ENCODE data around the gene MBOAT7. TPM values are rescaled to one million over a fixed set of nuclear protein-coding genes. Genes with fewer than 3 reads are reported as not detected.
"Not testable (repeated sequence)": the region's sequence is repeated elsewhere in the genome, so short reads cannot be mapped to it uniquely, and the experiment has no call there.

The MBOAT7 gene
- total RNA-seq, 2 experiments from 2014 or later = 74.9 to 96.1 TPM

DNA sequence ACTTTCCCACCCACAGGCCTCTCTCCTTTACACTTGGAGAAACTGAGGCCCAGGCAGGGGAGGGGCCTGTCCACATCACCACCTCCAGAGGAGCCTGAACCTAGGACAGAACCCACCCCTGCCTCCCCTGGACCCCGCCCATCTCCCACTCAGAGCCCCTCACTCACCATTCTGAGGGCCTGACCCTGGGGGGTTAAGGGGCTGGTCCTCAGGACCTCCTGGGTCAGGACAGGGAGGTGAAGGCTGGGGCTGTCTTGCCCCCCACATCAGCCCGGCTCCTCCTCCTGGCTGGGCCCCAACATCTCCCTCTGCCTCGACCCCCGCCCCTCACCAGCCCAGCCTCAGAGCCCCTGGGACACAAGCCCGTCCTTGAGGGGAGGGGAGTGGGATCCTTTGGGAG is 30.3 kb upstream of the MBOAT7 start:
- POLR2A ChIA-PET; H3K9me3 Mint-ChIP-seq (ENCODE audit: low read depth); H3K4me1 Mint-ChIP-seq; DNase-seq; H3K36me3 Mint-ChIP-seq (ENCODE audit: low read depth); H3K27ac Mint-ChIP-seq; CTCF ChIA-PET; intact Hi-C loops (cut with DNase I, micrococcal nuclease); H3K27me3 Mint-ChIP-seq; ATAC-seq; H3K4me3 Mint-ChIP-seq: not testable (repeated sequence)

DNA sequence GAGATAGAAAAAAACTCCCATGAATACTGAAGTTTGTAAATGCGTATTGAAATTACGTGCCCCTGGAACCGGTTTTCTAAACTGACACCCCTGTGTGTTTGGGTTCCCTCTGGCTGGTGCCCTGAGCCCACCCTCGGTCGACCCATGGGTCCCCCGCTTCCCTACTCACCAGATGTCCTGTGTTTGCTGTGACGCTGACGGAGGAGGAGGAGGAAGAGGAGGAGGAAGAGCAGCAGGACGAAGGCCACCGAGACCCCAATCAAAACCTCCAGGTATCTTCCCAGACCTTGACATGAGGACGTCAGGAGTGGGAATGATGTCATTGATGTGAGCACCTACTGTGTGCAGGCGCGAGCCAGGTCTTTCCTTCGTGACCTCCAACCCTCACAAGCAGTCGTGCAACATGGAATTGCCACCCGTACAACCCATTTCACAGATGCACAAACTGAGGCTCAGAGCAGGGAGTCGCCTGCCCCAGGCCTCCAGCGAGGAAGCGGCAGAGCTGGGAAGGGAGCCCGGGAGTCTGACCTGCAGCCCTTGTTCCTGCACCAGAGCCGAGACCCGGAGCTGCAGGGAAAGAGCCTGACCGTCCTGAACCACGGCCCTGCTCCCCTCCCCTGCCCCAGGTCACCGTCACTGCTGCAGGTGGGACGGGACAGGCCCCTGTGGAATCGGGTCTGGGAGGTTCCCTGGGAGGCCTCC is 29.7 kb upstream of the MBOAT7 start:
- DNase-seq = no peak
- intact Hi-C loops (cut with DNase I, micrococcal nuclease) = no loop called here
- ChIA-PET POLR2A (no interaction called here), CTCF (no interaction called here)
- H3K9me3 Mint-ChIP-seq (ENCODE audit: low read depth) = no peaks in the 10 kb centered on the region
- H3K36me3 Mint-ChIP-seq (ENCODE audit: low read depth) = no peaks in the 10 kb centered on the region
- no peak overlapping the region for H3K4me3 Mint-ChIP-seq
- H3K4me1 Mint-ChIP-seq = no peaks in the 10 kb centered on the region
- ATAC-seq = no peak
- H3K27me3 Mint-ChIP-seq = peaks cover 8% of the 10 kb centered on the region
- H3K27ac Mint-ChIP-seq = no peak overlapping the region

GRCh38 chr19:54218259-54218658 is 28.9 kb upstream of the MBOAT7 start:
- no peaks in the 10 kb centered on the region for H3K36me3 Mint-ChIP-seq (ENCODE audit: low read depth)
- POLR2A ChIA-PET = no interaction called here
- ATAC-seq (no peak), DNase-seq (no peak)
- intact Hi-C loops (cut with DNase I, micrococcal nuclease) = no loop called here
- no peaks in the 10 kb centered on the region for H3K4me1 Mint-ChIP-seq
- no peaks in the 10 kb centered on the region for H3K9me3 Mint-ChIP-seq (ENCODE audit: low read depth)
- H3K27ac Mint-ChIP-seq = no peak overlapping the region
- H3K27me3 Mint-ChIP-seq = peaks cover 4% of the 10 kb centered on the region
- CTCF ChIA-PET = no interaction called here
- H3K4me3 Mint-ChIP-seq = no peak overlapping the region

GRCh38 chr19:54217517-54218247 is 28.3 kb upstream of the MBOAT7 start:
- CTCF ChIA-PET; H3K36me3 Mint-ChIP-seq (ENCODE audit: low read depth); ATAC-seq; H3K27me3 Mint-ChIP-seq; H3K27ac Mint-ChIP-seq; DNase-seq; H3K4me3 Mint-ChIP-seq; H3K4me1 Mint-ChIP-seq; intact Hi-C loops (cut with DNase I, micrococcal nuclease); POLR2A ChIA-PET; H3K9me3 Mint-ChIP-seq (ENCODE audit: low read depth): not testable (repeated sequence)

DNA sequence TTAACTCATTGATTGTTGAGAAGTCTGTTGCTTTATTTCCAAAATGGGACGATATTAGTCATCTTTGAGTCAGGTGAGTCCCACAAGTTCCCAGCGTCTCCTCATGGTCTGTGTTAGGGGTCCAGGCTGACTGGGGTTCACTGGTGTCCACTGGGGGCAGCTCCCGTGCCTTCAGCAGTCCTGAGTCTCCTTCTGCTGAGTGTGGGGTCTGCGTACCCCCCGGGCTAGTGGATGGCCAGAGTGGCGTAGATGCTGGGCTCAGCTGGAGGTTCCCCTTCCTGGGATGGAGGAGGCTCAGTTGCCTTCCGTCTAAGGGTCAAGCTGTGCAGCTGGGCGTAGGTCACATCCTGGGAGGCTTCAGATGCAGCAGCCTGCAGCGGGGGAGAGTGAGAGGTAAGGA is 27.5 kb upstream of the MBOAT7 start:
- no peak for DNase-seq
- no peak overlapping the region for H3K4me3 Mint-ChIP-seq
- ChIA-PET CTCF (interaction anchor here (0.7 kb wide), 1 partner anchor 50 kb away, joined by 3 read pairs; no protein-coding TSS in a partner anchor), POLR2A (no interaction called here)
- no peak for ATAC-seq
- H3K9me3 Mint-ChIP-seq (ENCODE audit: low read depth) = no peaks in the 10 kb centered on the region
- H3K27ac Mint-ChIP-seq = no peak overlapping the region
- H3K4me1 Mint-ChIP-seq = no peaks in the 10 kb centered on the region
- H3K36me3 Mint-ChIP-seq (ENCODE audit: low read depth) = no peaks in the 10 kb centered on the region
- intact Hi-C loops (cut with DNase I, micrococcal nuclease) = no loop called here
- H3K27me3 Mint-ChIP-seq = peaks cover 2% of the 10 kb centered on the region

- ATAC-seq; DNase-seq; CTCF ChIA-PET; H3K9me3 Mint-ChIP-seq (ENCODE audit: low read depth); H3K36me3 Mint-ChIP-seq (ENCODE audit: low read depth); H3K27ac Mint-ChIP-seq; H3K27me3 Mint-ChIP-seq; H3K4me3 Mint-ChIP-seq; POLR2A ChIA-PET: not testable (repeated sequence)
- intact Hi-C loops (cut with DNase I, micrococcal nuclease) = loop anchor here in 1 of 2 experiments (5.0 kb wide), 1 partner anchor 33 kb away; no protein-coding TSS in a partner anchor
- peaks cover 17% of the 10 kb centered on the region for H3K4me1 Mint-ChIP-seq
Observed at GRCh38 chr19:54214734-54215133, 25.4 kb upstream of the MBOAT7 start.

DNA sequence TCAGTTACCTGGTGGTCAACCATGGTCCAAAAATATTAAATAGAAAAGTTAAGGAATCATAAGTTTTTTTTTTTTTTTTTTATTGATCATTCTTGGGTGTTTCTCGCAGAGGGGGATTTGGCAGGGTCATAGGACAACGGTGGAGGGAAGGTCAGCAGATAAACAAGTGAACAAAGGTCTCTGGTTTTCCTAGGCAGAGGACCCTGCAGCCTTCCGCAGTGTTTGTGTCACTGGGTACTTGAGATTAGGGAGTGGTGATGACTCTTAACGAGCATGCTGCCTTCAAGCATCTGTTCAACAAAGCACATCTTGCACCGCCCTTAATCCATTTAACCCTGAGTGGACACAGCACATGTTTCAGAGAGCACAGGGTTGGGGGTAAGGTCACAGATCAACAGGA is 24.8 kb upstream of the MBOAT7 start:
- CTCF ChIA-PET; H3K27me3 Mint-ChIP-seq; H3K4me3 Mint-ChIP-seq; H3K36me3 Mint-ChIP-seq (ENCODE audit: low read depth); POLR2A ChIA-PET; H3K9me3 Mint-ChIP-seq (ENCODE audit: low read depth); H3K27ac Mint-ChIP-seq; DNase-seq; ATAC-seq: not testable (repeated sequence)
- intact Hi-C loops (cut with DNase I, micrococcal nuclease) = loop anchor here in 1 of 2 experiments (5.0 kb wide), 1 partner anchor 33 kb away; no protein-coding TSS in a partner anchor
- H3K4me1 Mint-ChIP-seq = peaks cover 22% of the 10 kb centered on the region

GRCh38 chr19:54211235-54211634 is 21.9 kb upstream of the MBOAT7 start:
- ATAC-seq (no peak), DNase-seq (no peak)
- peaks cover 52% of the 10 kb centered on the region for H3K4me1 Mint-ChIP-seq
- no peaks in the 10 kb centered on the region for H3K27me3 Mint-ChIP-seq
- ChIA-PET CTCF (interaction anchor here (0.6 to 2.5 kb wide), 6 partner anchors 22 to 237 kb away, joined by 3 to 14 read pairs (median 3); partner anchors contain the start of gene MBOAT7), POLR2A (interaction anchor here (0.6 to 1.6 kb wide), 5 partner anchors 9 to 811 kb away, joined by 3 to 13 read pairs (median 3); partner anchors contain the start of genes CNOT3, MBOAT7 and RPS9)
- H3K4me3 Mint-ChIP-seq = no peak overlapping the region
- no peaks in the 10 kb centered on the region for H3K9me3 Mint-ChIP-seq (ENCODE audit: low read depth)
- H3K36me3 Mint-ChIP-seq (ENCODE audit: low read depth) = peaks cover 33% of the 10 kb centered on the region
- H3K27ac Mint-ChIP-seq = peak overlapping the region; percentile 22
- intact Hi-C loops (cut with DNase I, micrococcal nuclease) = loop anchor here in 1 of 2 experiments (5.0 kb wide), 1 partner anchor 36 kb away; no protein-coding TSS in a partner anchor

DNA sequence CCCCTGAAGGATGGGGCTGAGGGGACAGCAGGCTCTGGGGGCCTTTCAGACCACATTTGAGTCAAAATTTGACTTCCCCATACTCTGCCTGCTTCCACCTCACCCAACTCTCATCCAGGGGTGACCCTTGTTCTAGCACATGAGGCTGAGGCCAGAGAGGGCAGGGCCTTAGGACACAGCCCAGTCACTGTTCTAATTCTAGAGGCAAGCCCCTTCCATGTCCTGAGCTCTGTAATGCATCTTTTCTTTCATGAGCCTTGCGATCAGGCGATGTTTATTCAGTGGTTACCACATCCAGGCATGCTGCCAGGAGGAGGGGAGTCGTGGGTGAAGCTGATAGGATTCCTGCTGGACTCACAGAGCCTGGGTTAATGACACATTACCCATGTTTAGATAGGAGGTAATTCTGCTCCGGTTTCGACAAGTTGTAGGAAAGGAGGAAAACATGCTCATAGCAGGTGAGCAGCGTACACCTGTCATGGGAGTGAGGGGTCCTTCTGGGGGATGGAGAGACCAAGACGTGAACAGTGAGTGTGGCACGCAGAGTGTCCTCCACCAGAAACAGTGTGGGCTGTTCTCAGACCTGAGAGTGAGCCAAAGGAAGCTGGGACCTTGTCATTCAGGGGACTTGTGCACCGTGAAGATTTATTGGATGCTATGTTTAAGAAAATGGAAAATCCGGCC is 20.6 kb upstream of the MBOAT7 start:
- peak; percentile 48 for DNase-seq
- peak overlapping the region; percentile 59 for H3K27ac Mint-ChIP-seq
- ATAC-seq = no peak
- intact Hi-C loops (cut with DNase I, micrococcal nuclease) = loop anchor here (1.0 to 5.0 kb wide), 5 partner anchors 9 to 48 kb away; partner anchors contain the start of genes RPS9 (in 1 of the 2) and TSEN34 (in 1 of the 2)
- H3K9me3 Mint-ChIP-seq (ENCODE audit: low read depth) = no peaks in the 10 kb centered on the region
- H3K36me3 Mint-ChIP-seq (ENCODE audit: low read depth) = peaks cover 44% of the 10 kb centered on the region
- peak overlapping the region; percentile 4 for H3K4me3 Mint-ChIP-seq
- ChIA-PET CTCF (interaction anchor here (1.1 to 2.5 kb wide), 3 partner anchors 15 to 56 kb away, joined by 4 to 14 read pairs (median 7); partner anchors contain the start of gene MBOAT7), POLR2A (interaction anchor here (1.2 to 5.3 kb wide), 4 partner anchors 9 to 73 kb away, joined by 3 to 32 read pairs (median 10); partner anchors contain the start of genes CNOT3, MBOAT7, RPS9 and TSEN34)
- H3K27me3 Mint-ChIP-seq = no peaks in the 10 kb centered on the region
- peaks cover 64% of the 10 kb centered on the region for H3K4me1 Mint-ChIP-seq

- intact Hi-C loops (cut with DNase I, micrococcal nuclease) = loop anchor here in 1 of 2 experiments (2.0 kb wide), 1 partner anchor 18 kb away; the partner anchor contains the start of gene TSEN34
- peaks cover 72% of the 10 kb centered on the region for H3K4me1 Mint-ChIP-seq
- no peaks in the 10 kb centered on the region for H3K9me3 Mint-ChIP-seq (ENCODE audit: low read depth)
- CTCF ChIA-PET = interaction anchor here (2.5 kb wide), 1 partner anchor 20 kb away, joined by 14 read pairs; the partner anchor contains the start of gene MBOAT7
- POLR2A ChIA-PET = interaction anchor here (1.5 to 5.3 kb wide), 3 partner anchors 10 to 72 kb away, joined by 3 to 32 read pairs (median 8); partner anchors contain the start of genes CNOT3, MBOAT7 and TSEN34
- peaks cover 51% of the 10 kb centered on the region for H3K36me3 Mint-ChIP-seq (ENCODE audit: low read depth)
- peak overlapping the region; percentile 65 for H3K27ac Mint-ChIP-seq
- no peaks in the 10 kb centered on the region for H3K27me3 Mint-ChIP-seq
- no peak for ATAC-seq
- H3K4me3 Mint-ChIP-seq = no peak overlapping the region
- peak; percentile 27 for DNase-seq
Observed at GRCh38 chr19:54209058-54209810, 19.9 kb upstream of the MBOAT7 start.
